HG03175 (cell line): Measurements from ENCODE around the gene LEMD3.
A peak's percentile ranks its signal among the peaks of the same experiment; 100 is the strongest.
"Not testable (repeated sequence)": the region's sequence is repeated elsewhere in the genome, so short reads cannot be mapped to it uniquely, and the experiment has no call there.

ENCODE experiments used
- ATAC-seq: cut with Tn5 transposase; IDR thresholded peaks from one replicate; pipeline ENCODE4 v1.9.1; 2021; ENCODE audit warnings: mild to moderate bottlenecking, moderate library complexity; ENCODE audit not compliant: unreplicated experiment

The LEMD3 gene

DNA sequence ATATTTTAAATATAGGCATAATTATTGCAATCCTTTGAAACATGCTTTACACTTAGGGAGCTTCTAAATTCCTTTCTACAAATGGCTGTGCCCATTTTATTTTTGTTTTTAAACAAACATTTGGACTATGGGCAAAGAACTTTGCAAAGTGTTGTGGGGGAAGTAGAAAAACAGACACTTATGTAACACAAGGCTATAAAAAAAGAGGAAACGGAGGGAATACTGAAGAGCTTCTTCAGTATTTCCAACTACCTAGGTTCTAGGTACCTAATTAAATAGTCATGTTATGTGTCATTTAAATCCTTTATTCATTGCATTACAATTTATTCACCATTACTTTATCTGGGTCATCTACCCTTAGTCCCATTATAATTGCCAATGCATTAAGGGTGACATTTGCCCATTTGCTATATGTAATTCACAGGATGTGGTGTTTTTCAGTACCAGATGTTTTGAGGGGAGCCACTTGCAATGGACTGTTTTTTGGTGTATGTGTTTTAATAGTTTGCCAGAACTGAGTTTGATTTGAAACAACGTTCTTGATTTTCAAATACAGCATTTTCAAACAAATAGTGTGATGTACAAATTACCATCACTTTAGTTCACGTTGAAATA, 107.6 kb downstream of the LEMD3 start:
- ATAC-seq = no peak

DNA sequence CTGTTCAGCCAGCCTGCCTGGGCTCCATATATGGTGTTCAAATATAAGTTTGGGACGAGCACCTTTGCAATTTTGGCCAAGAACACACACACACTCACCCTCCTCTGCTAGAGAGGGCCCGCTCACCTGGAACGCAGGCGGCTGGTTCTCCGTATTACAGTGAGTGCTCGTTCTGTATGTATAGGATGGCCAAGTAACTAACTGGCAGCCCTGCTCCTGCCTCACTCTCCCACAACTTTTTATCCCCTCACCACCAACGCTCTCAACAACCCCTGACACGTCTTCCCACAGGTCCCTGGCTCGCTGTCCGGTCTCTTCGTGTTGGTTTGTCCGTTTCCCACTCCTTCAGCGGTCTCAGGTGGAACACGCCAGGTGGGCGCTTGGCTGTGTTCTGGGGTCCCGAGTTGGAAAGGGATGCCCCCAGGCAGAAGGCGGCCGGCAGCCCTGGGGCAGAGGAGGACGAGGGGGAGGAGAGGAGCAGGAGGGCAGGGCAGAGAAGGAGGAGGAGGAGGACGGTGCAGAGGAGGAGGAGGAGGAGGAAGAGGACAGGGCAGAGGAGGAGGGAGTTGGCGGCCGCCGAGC, 108.7 kb downstream of the LEMD3 start:
- no peak for ATAC-seq

GRCh38 chr12:65278576-65279368, 109.4 kb downstream of the LEMD3 start, which contains the start of gene MSRB3:
Gene MSRB3, plus strand, starts transcription at chr12:65278683. Its CDS starts 29,897 bp downstream, at chr12:65308580.
- peak; percentile 55 for ATAC-seq

GRCh38 chr12:65279369-65280112, 110.2 kb downstream of the LEMD3 start:
- ATAC-seq = peak; percentile 7

DNA sequence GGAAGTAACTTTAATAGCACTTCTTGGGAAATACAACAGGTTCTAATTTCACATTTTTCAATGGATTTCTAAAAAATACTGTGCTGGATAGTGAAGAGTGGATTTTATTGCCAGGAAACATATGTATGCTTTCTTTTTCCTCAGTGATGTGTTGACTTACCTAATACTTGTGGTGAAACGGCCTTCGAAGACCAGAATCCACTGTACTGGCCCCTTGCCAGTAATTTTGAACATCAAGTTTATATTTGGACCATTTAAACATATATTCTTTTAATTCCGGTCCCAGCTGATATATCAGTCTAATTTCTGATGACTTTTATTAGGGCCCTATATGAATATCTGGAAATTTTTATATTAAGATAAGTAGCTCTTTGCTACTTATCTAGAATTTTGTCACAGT, 110.9 kb downstream of the LEMD3 start:
- no peak for ATAC-seq

DNA sequence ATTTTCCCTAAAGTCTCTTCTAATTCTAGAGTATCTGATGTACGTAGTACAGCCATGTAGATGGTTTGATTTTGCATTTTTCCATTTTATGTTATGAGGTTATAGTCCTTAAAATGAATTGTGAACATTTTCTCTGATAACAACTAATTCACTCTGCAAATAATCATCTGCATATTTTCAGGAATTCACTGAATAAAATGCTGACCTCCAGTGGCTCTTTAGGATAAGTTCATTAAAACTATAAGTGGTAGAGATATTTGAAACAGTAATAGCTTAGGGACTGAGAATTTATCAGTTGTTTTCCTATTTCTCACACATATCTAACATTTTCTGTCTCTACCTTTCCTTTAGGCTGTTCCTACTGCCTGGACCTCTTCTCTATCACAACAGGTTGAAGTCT, 113.5 kb downstream of the LEMD3 start:
- ATAC-seq = no peak

- ATAC-seq = not testable (repeated sequence)
These were observed 116.1 kb downstream of the LEMD3 start for GRCh38 chr12:65285532-65285931.

DNA sequence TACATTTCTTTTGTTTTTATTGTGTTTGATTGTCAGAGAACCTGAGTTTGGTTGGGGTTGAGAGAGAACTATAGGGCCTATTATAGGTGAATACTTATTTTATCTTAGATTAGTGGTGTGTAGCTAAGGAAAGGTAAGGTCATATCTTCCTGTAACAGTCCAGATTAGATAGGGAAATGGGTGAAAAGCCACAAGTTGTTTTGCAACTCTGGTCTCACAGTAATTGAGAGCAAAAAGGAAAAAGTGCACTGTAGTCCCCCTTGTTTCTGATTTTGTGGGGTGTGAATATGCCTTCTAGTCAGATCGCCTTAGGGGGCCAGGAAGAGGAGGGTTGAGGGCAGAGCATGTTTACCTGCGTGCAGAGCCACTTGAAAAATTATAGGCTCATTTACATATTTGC, 118.0 kb downstream of the LEMD3 start:
- ATAC-seq = no peak

GRCh38 chr12:65292241-65292640, 122.9 kb downstream of the LEMD3 start:
- ATAC-seq = no peak

DNA sequence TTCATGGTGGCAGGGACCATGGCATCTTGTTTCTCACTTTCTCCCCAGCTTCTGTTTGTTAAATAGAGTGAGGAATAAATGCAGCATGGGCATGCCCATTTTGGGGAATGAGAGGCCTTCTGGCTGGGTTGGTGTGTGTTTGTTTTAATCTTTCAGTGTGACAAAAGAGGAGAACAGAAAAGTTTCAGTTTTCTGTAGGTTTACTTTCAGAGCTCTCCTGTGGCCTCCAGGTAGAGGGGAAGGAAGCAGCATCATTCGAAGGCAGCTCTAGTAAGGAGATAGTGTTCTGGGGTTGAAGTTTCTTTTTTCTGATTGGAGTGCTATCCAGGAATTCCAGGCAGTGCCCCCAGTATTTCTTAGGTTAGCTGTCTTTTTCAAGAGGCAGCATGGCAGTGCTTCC, 124.4 kb downstream of the LEMD3 start:
- no peak for ATAC-seq

DNA sequence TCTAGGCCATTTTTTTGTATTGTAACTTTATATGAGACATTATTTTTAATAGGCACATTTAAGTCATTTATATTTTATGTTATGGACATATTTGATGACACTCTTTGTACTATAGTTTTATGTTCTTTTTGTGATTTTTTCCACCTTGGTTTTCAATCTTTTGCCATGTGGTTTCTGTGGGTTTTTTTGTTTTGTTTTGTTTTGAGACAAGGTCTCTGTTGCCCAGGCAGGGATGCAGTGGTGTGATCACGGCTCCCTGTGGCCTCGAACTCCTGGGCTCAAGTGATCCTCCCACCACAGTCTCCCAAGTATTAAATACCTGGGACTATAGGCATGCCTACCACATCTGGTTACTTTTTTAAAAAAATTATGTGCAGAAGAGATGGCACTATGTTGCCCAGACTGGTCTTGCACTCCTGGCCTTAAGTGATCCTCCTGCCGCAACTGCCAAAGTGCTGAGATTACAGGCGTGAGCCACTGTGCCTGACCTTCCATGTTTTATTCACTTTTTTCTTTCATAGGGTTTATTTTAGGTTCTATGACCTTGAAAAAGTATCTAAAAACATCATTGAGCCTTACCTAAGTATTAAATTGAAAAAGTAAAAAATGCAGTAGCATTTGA, 125.4 kb downstream of the LEMD3 start:
- no peak for ATAC-seq

- ATAC-seq = no peak
These were observed 127.3 kb downstream of the LEMD3 start for GRCh38 chr12:65296508-65297265.
